Measurements from ENCODE around the gene GAS5.
"Not testable (repeated sequence)": the region's sequence is repeated elsewhere in the genome, so short reads cannot be mapped to it uniquely, and the experiment has no call there.

GAS5 gene

GRCh38 chr1:173865468-173866164 is 2.2 kb downstream of the GAS5 start:
- H3K4me3 ChIP-seq (replicated peaks in 1 of 2; ENCODE audit: low read depth in 2 of 2, low read length in 2 of 2) = peak overlapping the region; percentile 91 to 94
- no peak for DNase-seq (ENCODE audit: low read depth in 2 of 2)
- TF ChIP-seq, protein P1, sequence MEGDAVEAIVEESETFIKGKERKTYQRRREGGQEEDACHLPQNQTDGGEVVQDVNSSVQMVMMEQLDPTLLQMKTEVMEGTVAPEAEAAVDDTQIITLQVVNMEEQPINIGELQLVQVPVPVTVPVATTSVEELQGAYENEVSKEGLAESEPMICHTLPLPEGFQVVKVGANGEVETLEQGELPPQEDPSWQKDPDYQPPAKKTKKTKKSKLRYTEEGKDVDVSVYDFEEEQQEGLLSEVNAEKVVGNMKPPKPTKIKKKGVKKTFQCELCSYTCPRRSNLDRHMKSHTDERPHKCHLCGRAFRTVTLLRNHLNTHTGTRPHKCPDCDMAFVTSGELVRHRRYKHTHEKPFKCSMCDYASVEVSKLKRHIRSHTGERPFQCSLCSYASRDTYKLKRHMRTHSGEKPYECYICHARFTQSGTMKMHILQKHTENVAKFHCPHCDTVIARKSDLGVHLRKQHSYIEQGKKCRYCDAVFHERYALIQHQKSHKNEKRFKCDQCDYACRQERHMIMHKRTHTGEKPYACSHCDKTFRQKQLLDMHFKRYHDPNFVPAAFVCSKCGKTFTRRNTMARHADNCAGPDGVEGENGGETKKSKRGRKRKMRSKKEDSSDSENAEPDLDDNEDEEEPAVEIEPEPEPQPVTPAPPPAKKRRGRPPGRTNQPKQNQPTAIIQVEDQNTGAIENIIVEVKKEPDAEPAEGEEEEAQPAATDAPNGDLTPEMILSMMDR (IDR thresholded peaks at IDR 0.05; ENCODE audit: low read depth, low read length) = no peak

DNA sequence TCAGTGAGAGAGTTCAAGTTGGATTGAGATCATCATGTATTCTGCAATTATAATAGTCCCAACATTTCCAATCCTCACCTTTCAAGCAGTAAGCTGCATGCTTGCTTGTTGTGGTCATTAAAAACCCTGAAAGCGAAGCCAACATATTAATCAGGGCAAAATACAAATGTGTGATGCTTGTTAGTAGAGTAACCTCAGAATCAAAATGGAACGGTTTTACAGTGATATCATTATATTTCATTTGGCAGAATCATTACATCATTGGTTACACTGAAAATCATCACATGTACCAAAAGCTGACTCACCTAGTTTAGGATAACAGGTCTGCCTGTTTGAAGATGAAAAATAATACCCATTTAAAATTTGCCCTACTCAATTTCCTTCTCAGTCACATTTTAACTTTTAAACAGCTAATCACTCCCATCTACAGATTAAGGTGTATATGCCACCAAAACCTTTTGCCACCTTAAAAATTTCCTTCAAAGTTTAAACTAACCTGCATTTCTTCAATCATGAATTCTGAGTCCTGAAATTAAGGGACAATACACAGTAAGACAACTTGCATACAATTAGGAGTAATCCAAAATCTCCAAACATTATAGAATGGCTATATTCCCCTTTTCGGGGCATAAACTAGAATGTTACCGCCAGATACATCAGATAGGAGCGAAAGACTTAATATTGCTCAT is 3.5 kb downstream of the GAS5 start:
- H3K4me3 ChIP-seq (replicated peaks in 1 of 2; ENCODE audit: low read depth in 2 of 2, low read length in 2 of 2) = peak overlapping the region; percentile 18 to 94
- TF ChIP-seq, protein P1 (IDR thresholded peaks at IDR 0.05; ENCODE audit: low read depth, low read length) = no peak
- no peak for DNase-seq (ENCODE audit: low read depth in 2 of 2)

GRCh38 chr1:173863224-173864161 is 4.3 kb downstream of the GAS5 start:
- H3K4me3 ChIP-seq (replicated peaks in 1 of 2; ENCODE audit: low read depth in 2 of 2, low read length in 2 of 2) = no peak overlapping the region
- TF ChIP-seq, protein P1 (IDR thresholded peaks at IDR 0.05; ENCODE audit: low read depth, low read length) = no peak
- no peak for DNase-seq (ENCODE audit: low read depth in 2 of 2)

DNA sequence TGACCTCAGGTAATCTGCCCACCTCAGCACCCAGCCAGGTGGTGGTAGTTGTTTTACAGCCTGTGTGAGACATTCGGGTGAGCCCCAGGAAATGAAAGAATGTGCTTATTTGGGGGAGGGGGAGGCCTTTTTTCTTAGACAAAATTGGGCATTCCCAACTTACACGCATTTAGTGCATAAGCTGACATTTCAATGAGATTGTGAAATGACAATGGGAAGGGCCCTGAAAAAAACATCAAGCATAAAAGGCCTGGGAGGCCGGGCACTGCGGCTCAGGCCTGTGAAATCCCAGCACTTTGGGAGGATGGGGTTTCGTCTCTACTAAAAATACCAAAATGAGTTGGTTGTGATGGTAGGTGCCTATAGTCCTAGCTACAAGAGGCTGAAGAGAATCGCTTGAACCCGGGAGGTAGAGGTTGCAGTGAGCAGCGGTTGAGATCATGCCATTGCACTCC is 5.0 kb downstream of the GAS5 start:
- H3K4me3 ChIP-seq (replicated peaks in 1 of 2; ENCODE audit: low read depth in 2 of 2, low read length in 2 of 2) = no peak overlapping the region
- TF ChIP-seq, protein P1 (IDR thresholded peaks at IDR 0.05; ENCODE audit: low read depth, low read length) = no peak
- no peak for DNase-seq (ENCODE audit: low read depth in 2 of 2)

DNA sequence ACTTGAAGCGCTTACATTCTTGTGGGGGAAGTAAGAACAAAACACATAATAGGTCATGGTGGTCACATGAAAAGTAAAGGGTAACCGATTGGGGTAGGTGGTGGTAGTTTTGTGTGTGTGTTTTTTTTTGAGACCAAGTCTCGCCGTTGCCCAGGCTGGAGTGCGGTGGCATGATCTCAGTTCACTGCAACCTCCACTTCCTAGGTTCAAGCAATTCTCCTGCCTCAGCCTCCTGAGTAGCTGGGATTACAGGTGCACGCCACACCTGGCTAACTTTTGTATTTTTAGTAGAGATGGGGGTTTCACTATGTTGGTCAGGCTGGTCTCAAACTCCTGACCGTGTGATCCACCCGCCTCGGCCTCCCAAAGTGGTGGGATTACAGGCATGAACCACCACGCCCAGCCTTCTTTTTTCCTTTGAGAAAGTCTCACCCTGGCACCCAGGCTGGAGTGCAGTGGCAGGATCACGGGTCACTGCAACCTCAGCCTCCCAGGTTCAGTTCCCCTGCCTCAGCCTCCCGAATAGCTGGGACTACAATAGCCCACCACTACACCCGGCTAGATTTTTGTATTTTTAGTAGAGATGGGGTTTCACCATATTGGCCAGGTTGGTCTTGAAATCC is 5.5 kb downstream of the GAS5 start:
- not testable (repeated sequence) for H3K4me3 ChIP-seq (replicated peaks in 1 of 2; ENCODE audit: low read depth in 2 of 2, low read length in 2 of 2); DNase-seq (ENCODE audit: low read depth in 2 of 2)

- no peak for DNase-seq (ENCODE audit: low read depth in 2 of 2)
- no peak overlapping the region for H3K4me3 ChIP-seq (replicated peaks in 1 of 2; ENCODE audit: low read depth in 2 of 2, low read length in 2 of 2)
- TF ChIP-seq, protein P1 (IDR thresholded peaks at IDR 0.05; ENCODE audit: low read depth, low read length) = no peak
These were observed 6.1 kb downstream of the GAS5 start for GRCh38 chr1:173861731-173862145.
